ENCODE results near the gene PRPF8.

Gene PRPF8

GRCh38 chr17:1607971-1608320 lies 76.7 kb downstream of the PRPF8 start:
- no peaks in the 10 kb centered on the region for H3K9me3 ChIP-seq (ENCODE audit: insufficient read depth, low read length)
- no peak overlapping the region; the same call in 1 of the 2 replicates for H3K9ac ChIP-seq (ENCODE audit: low read length)
- no peaks in the 10 kb centered on the region for H3K27me3 ChIP-seq (ENCODE audit: low read depth, low read length)
- H3K27ac ChIP-seq (ENCODE audit: low read length) = peak overlapping the region; percentile 78
- H2AFZ ChIP-seq (ENCODE audit: low read depth, low read length) = peak overlapping the region; percentile 36; the same call in 1 of the 2 replicates
- no peaks in the 10 kb centered on the region for H3K79me2 ChIP-seq (ENCODE audit: low read length)
- H3K4me2 ChIP-seq (ENCODE audit: low read length) = peak overlapping the region; percentile 60
- no peaks in the 10 kb centered on the region for H3K36me3 ChIP-seq (replicated peaks; ENCODE audit: low read depth, low read length)
- H3K4me3 ChIP-seq (ENCODE audit: low read length) = no peak overlapping the region
- H4K20me1 ChIP-seq (ENCODE audit: insufficient read depth, low read length) = no peaks in the 10 kb centered on the region
- peaks cover 27% of the 10 kb centered on the region for H3K4me1 ChIP-seq (ENCODE audit: low read length)
- TF ChIP-seq CTCF (IDR thresholded peaks at IDR 0.05; ENCODE audit: low read depth, low read length) (no peak), EZH2phosphoT487 (IDR thresholded peaks at IDR 0.05; ENCODE audit: low read depth) (no peak)

DNA sequence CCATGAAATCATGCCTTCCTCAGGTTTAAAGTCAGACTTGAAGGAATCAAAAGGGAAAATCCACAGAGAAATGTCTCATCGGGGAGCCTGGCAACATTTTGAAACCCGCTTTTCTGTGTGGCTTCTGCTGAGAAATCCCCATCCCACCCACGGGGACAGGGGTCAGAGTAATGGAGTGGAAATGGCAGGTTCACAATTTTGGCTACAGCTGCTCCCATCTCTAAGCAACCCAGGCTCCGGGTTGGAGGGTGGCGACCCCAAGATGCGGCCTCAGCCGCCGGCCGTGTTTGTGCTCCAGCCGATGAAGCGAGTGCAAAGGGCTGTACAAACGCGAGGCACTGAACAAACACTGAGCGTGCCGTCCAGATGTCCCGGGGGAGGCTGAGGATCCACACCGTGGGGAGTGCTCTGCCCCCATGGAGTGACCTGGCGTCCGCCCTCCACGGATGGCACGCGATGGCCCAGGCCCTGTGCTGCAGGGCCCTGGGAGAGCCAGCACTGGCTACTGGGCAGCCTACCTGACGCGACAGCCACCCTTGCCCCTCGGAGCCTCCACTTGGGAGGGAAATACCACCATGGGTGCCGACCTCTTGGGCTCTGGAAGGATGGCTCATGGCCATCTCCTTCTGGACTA lies 78.2 kb downstream of the PRPF8 start:
- H3K27me3 ChIP-seq (ENCODE audit: low read depth, low read length) = no peaks in the 10 kb centered on the region
- peak overlapping the region; percentile 26; the same call in 1 of the 2 replicates for H2AFZ ChIP-seq (ENCODE audit: low read depth, low read length)
- peak overlapping the region; percentile 50; the same call in 1 of the 2 replicates for H3K9ac ChIP-seq (ENCODE audit: low read length)

DNA sequence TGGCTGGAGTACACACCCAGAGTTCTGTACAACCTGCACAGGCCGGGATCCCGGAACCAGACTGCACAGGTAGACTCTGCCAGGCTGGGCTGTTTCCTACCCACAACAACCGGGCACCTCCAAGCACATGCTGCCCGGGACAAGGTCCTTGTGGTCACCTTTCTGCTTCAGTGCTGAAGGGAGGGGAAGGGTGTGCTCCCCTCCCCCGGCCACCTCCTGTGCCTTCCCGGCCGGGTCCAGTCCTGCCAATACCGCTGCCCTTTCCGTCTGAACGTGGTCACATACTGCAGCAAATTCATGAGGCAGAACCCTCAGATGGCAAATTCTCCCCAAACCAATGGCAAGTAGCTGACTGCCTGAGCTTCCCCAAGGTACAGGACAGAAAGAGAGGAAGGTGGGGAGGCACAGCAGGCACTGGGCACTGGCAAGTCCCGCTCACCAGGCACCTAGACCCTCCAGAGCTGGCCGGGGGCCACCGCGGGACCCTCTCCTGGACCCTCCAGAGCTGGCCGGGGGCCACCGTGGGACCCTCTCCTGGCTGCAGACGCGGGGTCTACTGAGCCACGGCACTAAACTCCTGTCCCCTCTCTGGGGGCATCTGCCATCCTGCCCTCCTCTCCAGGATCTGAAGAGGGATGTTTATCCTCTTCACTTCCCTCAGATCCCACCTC lies 78.9 kb downstream of the PRPF8 start:
- no peaks in the 10 kb centered on the region for H3K79me2 ChIP-seq (ENCODE audit: low read length)
- H3K4me1 ChIP-seq (ENCODE audit: low read length) = peaks cover 27% of the 10 kb centered on the region
- H3K9ac ChIP-seq (ENCODE audit: low read length) = peak overlapping the region; percentile 50; the same call in 1 of the 2 replicates
- H4K20me1 ChIP-seq (ENCODE audit: insufficient read depth, low read length) = no peaks in the 10 kb centered on the region
- H3K9me3 ChIP-seq (ENCODE audit: insufficient read depth, low read length) = no peaks in the 10 kb centered on the region
- no peak overlapping the region for H3K4me3 ChIP-seq (ENCODE audit: low read length)
- H3K27ac ChIP-seq (ENCODE audit: low read length) = no peak overlapping the region
- H3K4me2 ChIP-seq (ENCODE audit: low read length) = peak overlapping the region; percentile 60
- H3K36me3 ChIP-seq (replicated peaks; ENCODE audit: low read depth, low read length) = no peaks in the 10 kb centered on the region
- TF ChIP-seq EZH2phosphoT487 (IDR thresholded peaks at IDR 0.05; ENCODE audit: low read depth) (no peak), CTCF (IDR thresholded peaks at IDR 0.05; ENCODE audit: low read depth, low read length) (no peak)
- no peaks in the 10 kb centered on the region for H3K27me3 ChIP-seq (ENCODE audit: low read depth, low read length)
- H2AFZ ChIP-seq (ENCODE audit: low read depth, low read length) = 0 out of 2 replicates have a peak overlapping the region, but pooled peaks have one; percentile 26

More for the DNA sequence above, 78.2 kb downstream of the PRPF8 start:
- peaks cover 27% of the 10 kb centered on the region for H3K4me1 ChIP-seq (ENCODE audit: low read length)
- H3K4me2 ChIP-seq (ENCODE audit: low read length) = peak overlapping the region; percentile 60
- H3K9me3 ChIP-seq (ENCODE audit: insufficient read depth, low read length) = no peaks in the 10 kb centered on the region
- no peak for TF ChIP-seq EZH2phosphoT487 (IDR thresholded peaks at IDR 0.05; ENCODE audit: low read depth)
- TF ChIP-seq CTCF (IDR thresholded peaks at IDR 0.05; ENCODE audit: low read depth, low read length) = no peak
- H4K20me1 ChIP-seq (ENCODE audit: insufficient read depth, low read length) = no peaks in the 10 kb centered on the region
- no peaks in the 10 kb centered on the region for H3K36me3 ChIP-seq (replicated peaks; ENCODE audit: low read depth, low read length)
- peak overlapping the region; percentile 78 for H3K27ac ChIP-seq (ENCODE audit: low read length)
- no peaks in the 10 kb centered on the region for H3K79me2 ChIP-seq (ENCODE audit: low read length)
- peak overlapping the region; percentile 30 for H3K4me3 ChIP-seq (ENCODE audit: low read length)

DNA sequence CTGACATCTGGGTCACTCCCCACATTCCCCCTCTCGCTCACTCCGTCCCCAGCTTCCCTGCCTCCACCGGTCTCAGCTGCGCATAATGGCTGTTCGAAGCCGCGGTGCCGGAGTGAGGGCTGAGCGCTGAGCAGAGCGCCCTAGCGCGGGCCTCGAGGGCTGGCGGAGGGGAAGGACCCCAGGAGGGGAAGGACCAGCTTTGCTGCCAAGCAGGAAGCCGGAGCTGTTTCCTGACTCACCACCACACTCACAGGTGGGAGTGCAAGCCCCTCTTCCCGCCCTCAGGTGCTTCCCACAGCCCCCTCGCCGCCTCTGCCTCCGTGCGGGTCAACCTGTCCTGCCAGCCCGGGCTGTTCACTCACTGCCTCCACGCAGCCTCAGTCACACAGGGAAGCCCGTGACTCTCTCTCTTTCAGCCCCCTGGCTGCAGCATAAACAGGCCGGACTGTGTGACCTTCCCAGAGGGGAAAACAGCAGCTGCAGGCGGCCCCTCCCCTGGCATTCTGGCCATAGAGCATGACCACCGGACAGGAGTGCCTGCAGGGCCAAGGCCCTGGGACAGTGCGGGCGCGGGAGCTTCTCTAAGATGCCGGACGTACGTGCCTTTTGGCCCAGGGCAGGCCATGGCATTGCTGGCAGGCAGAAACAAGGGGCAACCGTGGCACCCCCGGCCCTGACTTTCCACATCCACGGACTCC lies 79.7 kb downstream of the PRPF8 start:
- H3K9ac ChIP-seq (ENCODE audit: low read length) = no peak overlapping the region
- H3K27me3 ChIP-seq (ENCODE audit: low read depth, low read length) = no peaks in the 10 kb centered on the region
- no peak overlapping the region for H3K4me3 ChIP-seq (ENCODE audit: low read length)
- no peaks in the 10 kb centered on the region for H3K79me2 ChIP-seq (ENCODE audit: low read length)
- H3K27ac ChIP-seq (ENCODE audit: low read length) = no peak overlapping the region
- no peak overlapping the region for H2AFZ ChIP-seq (ENCODE audit: low read depth, low read length)
- no peaks in the 10 kb centered on the region for H4K20me1 ChIP-seq (ENCODE audit: insufficient read depth, low read length)
- H3K9me3 ChIP-seq (ENCODE audit: insufficient read depth, low read length) = no peaks in the 10 kb centered on the region
- no peak for TF ChIP-seq CTCF (IDR thresholded peaks at IDR 0.05; ENCODE audit: low read depth, low read length)
- TF ChIP-seq EZH2phosphoT487 (IDR thresholded peaks at IDR 0.05; ENCODE audit: low read depth) = no peak
- no peaks in the 10 kb centered on the region for H3K36me3 ChIP-seq (replicated peaks; ENCODE audit: low read depth, low read length)
- no peak overlapping the region for H3K4me2 ChIP-seq (ENCODE audit: low read length)
- peaks cover 27% of the 10 kb centered on the region for H3K4me1 ChIP-seq (ENCODE audit: low read length)

Measured in OCI-LY3 (cell line).